Transverse colon (tissue), 4 donors: Measurements from ENCODE around the gene PRDM8.

Experiments
- CTCF ChIP-seq, 5 experiments: fragments of 200-600 bp in 3 of 5; fragments of 450-650 bp in 2 of 5; sonication (generic) in 3 of 5; IDR thresholded peaks; 1 replicate in 2 of 5; 2 replicates in 3 of 5; pipeline ENCODE4 v1.5.1; 2016 to 2017; ENCODE audit warnings: antibody characterized with exemption in 5 of 5, inconsistent platforms in 3 of 5, mild to moderate bottlenecking in 2 of 5, moderate library complexity in 1 of 5
- POLR2AphosphoS5 ChIP-seq, 3 donors: sonication (generic); formaldehyde crosslinking; IDR thresholded peaks; one replicate each; pipeline ENCODE4 v1.6.1; 2016; ENCODE audit warnings: antibody characterized with exemption in 3 of 3

DNA sequence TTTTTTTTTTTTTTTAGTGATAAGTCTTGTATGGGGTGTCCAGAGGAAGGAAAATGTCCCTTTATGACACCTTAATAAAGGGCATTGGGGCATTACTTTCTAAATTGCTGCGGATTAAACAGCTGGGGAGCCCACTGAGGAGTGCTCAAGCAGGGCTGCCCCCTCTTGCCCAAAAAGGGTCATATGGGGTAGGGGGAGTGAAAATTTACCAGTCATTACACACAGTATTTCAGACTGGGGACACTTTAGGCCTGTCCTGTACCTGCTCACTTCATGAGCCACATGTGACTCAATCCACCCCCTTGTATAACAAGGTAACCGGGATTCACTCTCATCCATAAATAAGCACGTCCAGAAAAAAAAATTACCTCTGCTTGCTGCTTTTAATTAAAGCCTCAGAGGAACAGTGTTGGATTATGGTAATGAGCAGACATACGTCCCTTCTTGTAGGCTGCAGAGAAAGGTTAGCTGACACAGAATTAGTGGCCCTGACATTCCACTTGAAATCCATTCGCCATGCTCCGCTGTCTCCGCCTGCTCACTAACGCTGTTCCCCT, 1.8 kb downstream of the PRDM8 start:
- TF ChIP-seq CTCF (IDR thresholded peaks at IDR 0.05) (no peak), POLR2AphosphoS5 (IDR thresholded peaks at IDR 0.05) (no peak)
